Uterus (tissue), 2 donors: ENCODE results near the gene TMA7B.

Experiments
- POLR2A ChIP-seq, 2 donors: fragments of 450-650 bp; IDR thresholded peaks; one replicate each; pipeline ENCODE4 v1.6.1; 2016; ENCODE audit warnings: antibody characterized with exemption in 2 of 2, mild to moderate bottlenecking in 1 of 2, moderate library complexity in 1 of 2
- TF ChIP-seq, protein P1 (sequence below), 4 experiments: fragments of 200-600 bp in 2 of 4; fragments of 450-650 bp in 2 of 4; sonication (generic) in 2 of 4; IDR thresholded peaks; one replicate each; pipeline ENCODE4 v1.5.1; 2016 to 2019; ENCODE audit warnings: antibody characterized with exemption in 4 of 4, mild to moderate bottlenecking in 2 of 4, moderate library complexity in 1 of 4

DNA sequence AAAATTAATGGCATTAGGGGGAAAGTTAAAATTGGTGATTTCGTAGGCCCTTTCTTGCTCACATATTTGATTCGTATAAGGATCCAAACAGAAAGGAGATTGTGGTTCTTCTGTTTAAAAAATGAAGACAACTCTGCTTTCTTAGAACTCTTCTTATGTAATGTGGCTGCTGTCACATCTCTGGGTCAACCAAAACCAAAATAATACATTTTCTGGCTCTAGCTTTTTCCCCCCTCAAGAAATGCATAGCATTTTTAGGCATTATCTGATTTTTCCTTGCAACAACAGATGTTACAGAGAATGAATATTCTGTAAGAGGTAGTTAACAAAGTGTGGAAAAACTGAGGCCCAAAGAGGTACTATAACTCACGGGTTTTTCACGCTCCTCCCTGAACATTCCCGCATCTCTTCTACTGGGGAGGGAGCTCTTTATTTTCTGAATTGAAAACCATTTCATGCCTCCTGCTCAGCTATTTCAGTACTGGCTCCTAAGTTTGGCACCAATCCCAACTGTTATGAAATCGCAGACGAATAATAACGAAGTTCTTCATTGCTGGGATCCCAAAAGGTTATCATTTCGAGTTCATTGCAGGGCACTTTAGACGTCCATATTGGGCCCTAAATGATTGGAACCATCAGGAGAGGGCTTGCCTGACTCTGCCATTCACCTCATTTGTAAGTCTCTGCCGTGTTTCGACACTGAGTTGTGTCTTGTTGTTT is 42.3 kb upstream of the TMA7B start:
- TF ChIP-seq, protein P1, sequence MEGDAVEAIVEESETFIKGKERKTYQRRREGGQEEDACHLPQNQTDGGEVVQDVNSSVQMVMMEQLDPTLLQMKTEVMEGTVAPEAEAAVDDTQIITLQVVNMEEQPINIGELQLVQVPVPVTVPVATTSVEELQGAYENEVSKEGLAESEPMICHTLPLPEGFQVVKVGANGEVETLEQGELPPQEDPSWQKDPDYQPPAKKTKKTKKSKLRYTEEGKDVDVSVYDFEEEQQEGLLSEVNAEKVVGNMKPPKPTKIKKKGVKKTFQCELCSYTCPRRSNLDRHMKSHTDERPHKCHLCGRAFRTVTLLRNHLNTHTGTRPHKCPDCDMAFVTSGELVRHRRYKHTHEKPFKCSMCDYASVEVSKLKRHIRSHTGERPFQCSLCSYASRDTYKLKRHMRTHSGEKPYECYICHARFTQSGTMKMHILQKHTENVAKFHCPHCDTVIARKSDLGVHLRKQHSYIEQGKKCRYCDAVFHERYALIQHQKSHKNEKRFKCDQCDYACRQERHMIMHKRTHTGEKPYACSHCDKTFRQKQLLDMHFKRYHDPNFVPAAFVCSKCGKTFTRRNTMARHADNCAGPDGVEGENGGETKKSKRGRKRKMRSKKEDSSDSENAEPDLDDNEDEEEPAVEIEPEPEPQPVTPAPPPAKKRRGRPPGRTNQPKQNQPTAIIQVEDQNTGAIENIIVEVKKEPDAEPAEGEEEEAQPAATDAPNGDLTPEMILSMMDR (IDR thresholded peaks at IDR 0.05): no peak
- TF ChIP-seq POLR2A (IDR thresholded peaks at IDR 0.05): no peak
